ENCODE measurements around the gene SMC6.
A peak's percentile ranks its signal among the peaks of the same experiment; 100 is the strongest.

The SMC6 gene

GRCh38 chr2:17752892-17753802, 463 bp downstream of the SMC6 start:
- H3K27me3 Mint-ChIP-seq: no peaks in the 10 kb centered on the region
- H3K27ac Mint-ChIP-seq: peak overlapping the region; percentile 97
- peaks cover 9% of the 10 kb centered on the region for H3K36me3 Mint-ChIP-seq
- DNase-seq: peak; percentile 58
- H3K9me3 Mint-ChIP-seq: no peaks in the 10 kb centered on the region
- H3K4me3 Mint-ChIP-seq: peak overlapping the region; percentile 82
- H3K4me1 Mint-ChIP-seq: peaks cover 58% of the 10 kb centered on the region
- CTCF ChIA-PET: interaction anchor here (1.7 kb wide), 1 partner anchor 33 kb away, joined by 7 read pairs; no protein-coding TSS in a partner anchor

GRCh38 chr2:17752246-17752645, 1.4 kb downstream of the SMC6 start:
- Mint-ChIP-seq H3K27ac (peak overlapping the region; percentile 97), H3K9me3 (no peaks in the 10 kb centered on the region), H3K4me1 (peaks cover 58% of the 10 kb centered on the region), H3K27me3 (no peaks in the 10 kb centered on the region), H3K36me3 (peaks cover 9% of the 10 kb centered on the region), H3K4me3 (peak overlapping the region; percentile 82)
- CTCF ChIA-PET: no interaction called here
- no peak for DNase-seq

- H3K4me1 Mint-ChIP-seq: peaks cover 42% of the 10 kb centered on the region
- no peak for DNase-seq
- H3K27me3 Mint-ChIP-seq: no peaks in the 10 kb centered on the region
- peaks cover 11% of the 10 kb centered on the region for H3K36me3 Mint-ChIP-seq
- H3K27ac Mint-ChIP-seq: peak overlapping the region; percentile 70
- CTCF ChIA-PET: interaction anchor here (2.0 kb wide), 1 partner anchor 30 kb away, joined by 5 read pairs; no protein-coding TSS in a partner anchor
- no peaks in the 10 kb centered on the region for H3K9me3 Mint-ChIP-seq
- H3K4me3 Mint-ChIP-seq: peak overlapping the region; percentile 0
Observed at GRCh38 chr2:17749753-17750438, 3.7 kb downstream of the SMC6 start.

GRCh38 chr2:17748745-17749144, 4.9 kb downstream of the SMC6 start:
- CTCF ChIA-PET: interaction anchor here (2.0 kb wide), 1 partner anchor 29 kb away, joined by 5 read pairs; no protein-coding TSS in a partner anchor
- Mint-ChIP-seq H3K27me3 (no peaks in the 10 kb centered on the region), H3K4me1 (peaks cover 38% of the 10 kb centered on the region), H3K4me3 (no peak overlapping the region), H3K36me3 (peaks cover 18% of the 10 kb centered on the region), H3K27ac (no peak overlapping the region), H3K9me3 (no peaks in the 10 kb centered on the region)
- no peak for DNase-seq

GRCh38 chr2:17747684-17748452, 5.7 kb downstream of the SMC6 start:
- Mint-ChIP-seq H3K4me3 (no peak overlapping the region), H3K27me3 (no peaks in the 10 kb centered on the region), H3K27ac (no peak overlapping the region), H3K4me1 (peaks cover 36% of the 10 kb centered on the region), H3K36me3 (peaks cover 22% of the 10 kb centered on the region), H3K9me3 (no peaks in the 10 kb centered on the region)
- DNase-seq: no peak
- CTCF ChIA-PET: interaction anchor here (2.0 kb wide), 1 partner anchor 28 kb away, joined by 5 read pairs; no protein-coding TSS in a partner anchor

GRCh38 chr2:17740203-17740602, 13.4 kb downstream of the SMC6 start:
- H3K27ac Mint-ChIP-seq: peak overlapping the region; percentile 13
- CTCF ChIA-PET: no interaction called here
- no peak overlapping the region for H3K4me3 Mint-ChIP-seq
- H3K9me3 Mint-ChIP-seq: no peaks in the 10 kb centered on the region
- peaks cover 48% of the 10 kb centered on the region for H3K36me3 Mint-ChIP-seq
- DNase-seq: no peak
- H3K4me1 Mint-ChIP-seq: no peaks in the 10 kb centered on the region
- H3K27me3 Mint-ChIP-seq: no peaks in the 10 kb centered on the region

GRCh38 chr2:17736989-17737388, 16.6 kb downstream of the SMC6 start:
- peaks cover 37% of the 10 kb centered on the region for H3K36me3 Mint-ChIP-seq
- no peaks in the 10 kb centered on the region for H3K9me3 Mint-ChIP-seq
- no peak overlapping the region for H3K27ac Mint-ChIP-seq
- no peaks in the 10 kb centered on the region for H3K27me3 Mint-ChIP-seq
- no peak overlapping the region for H3K4me3 Mint-ChIP-seq
- H3K4me1 Mint-ChIP-seq: no peaks in the 10 kb centered on the region
- DNase-seq: no peak
- CTCF ChIA-PET: no interaction called here

- H3K27ac Mint-ChIP-seq: no peak overlapping the region
- H3K9me3 Mint-ChIP-seq: no peaks in the 10 kb centered on the region
- H3K4me3 Mint-ChIP-seq: no peak overlapping the region
- no peaks in the 10 kb centered on the region for H3K4me1 Mint-ChIP-seq
- H3K27me3 Mint-ChIP-seq: no peaks in the 10 kb centered on the region
- peaks cover 43% of the 10 kb centered on the region for H3K36me3 Mint-ChIP-seq
- no peak for DNase-seq
- CTCF ChIA-PET: interaction anchor here (0.6 to 1.1 kb wide), 3 partner anchors 16 to 28 kb away, joined by 3 to 5 read pairs (median 3); no protein-coding TSS in a partner anchor
Observed at GRCh38 chr2:17735864-17736263, 17.7 kb downstream of the SMC6 start.

- H3K27me3 Mint-ChIP-seq: no peaks in the 10 kb centered on the region
- H3K9me3 Mint-ChIP-seq: no peaks in the 10 kb centered on the region
- DNase-seq: no peak
- no peak overlapping the region for H3K27ac Mint-ChIP-seq
- no peak overlapping the region for H3K4me3 Mint-ChIP-seq
- peaks cover 34% of the 10 kb centered on the region for H3K36me3 Mint-ChIP-seq
- CTCF ChIA-PET: interaction anchor here (1.3 to 2.2 kb wide), 2 partner anchors 13 to 62 kb away, joined by 3 to 6 read pairs; no protein-coding TSS in a partner anchor
- no peaks in the 10 kb centered on the region for H3K4me1 Mint-ChIP-seq
Observed at GRCh38 chr2:17733599-17733998, 20.0 kb downstream of the SMC6 start.

GRCh38 chr2:17729880-17730279, 23.7 kb downstream of the SMC6 start:
- no peak for DNase-seq
- Mint-ChIP-seq H3K4me1 (no peaks in the 10 kb centered on the region), H3K4me3 (no peak overlapping the region), H3K9me3 (no peaks in the 10 kb centered on the region), H3K27ac (no peak overlapping the region), H3K36me3 (peaks cover 21% of the 10 kb centered on the region), H3K27me3 (no peaks in the 10 kb centered on the region)
- CTCF ChIA-PET: no interaction called here

GRCh38 chr2:17728210-17728609, 25.4 kb downstream of the SMC6 start:
- Mint-ChIP-seq H3K36me3 (peaks cover 17% of the 10 kb centered on the region), H3K4me1 (no peaks in the 10 kb centered on the region), H3K4me3 (no peak overlapping the region), H3K27ac (no peak overlapping the region), H3K27me3 (no peaks in the 10 kb centered on the region), H3K9me3 (no peaks in the 10 kb centered on the region)
- DNase-seq: no peak
- CTCF ChIA-PET: no interaction called here

GRCh38 chr2:17719562-17720371, 33.8 kb downstream of the SMC6 start:
- Mint-ChIP-seq H3K4me1 (no peaks in the 10 kb centered on the region), H3K9me3 (no peaks in the 10 kb centered on the region), H3K4me3 (no peak overlapping the region), H3K27ac (no peak overlapping the region), H3K36me3 (peaks cover 25% of the 10 kb centered on the region), H3K27me3 (no peaks in the 10 kb centered on the region)
- DNase-seq: no peak
- CTCF ChIA-PET: interaction anchor here (0.8 to 2.6 kb wide), 16 partner anchors 10 to 125 kb away, joined by 3 to 20 read pairs (median 4); partner anchors contain the start of genes GEN1 and SMC6

- CTCF ChIA-PET: interaction anchor here (1.2 to 2.6 kb wide), 5 partner anchors 12 to 113 kb away, joined by 3 to 20 read pairs (median 4); no protein-coding TSS in a partner anchor
- Mint-ChIP-seq H3K27ac (no peak overlapping the region), H3K27me3 (no peaks in the 10 kb centered on the region), H3K36me3 (peaks cover 35% of the 10 kb centered on the region), H3K4me1 (no peaks in the 10 kb centered on the region), H3K4me3 (no peak overlapping the region), H3K9me3 (no peaks in the 10 kb centered on the region)
- no peak for DNase-seq
Observed at GRCh38 chr2:17718689-17719088, 34.9 kb downstream of the SMC6 start.

Data from activated naive CD4-positive, alpha-beta T cell treated with anti-CD3 and anti-CD28 coated beads, Interleukin-2, amount 10 ng/mL, durations not matched to agents 7 days and 5 days (primary cell).